Epithelial cell of esophagus (primary cell): ENCODE measurements around the gene PARN.

Source experiments
- DNase-seq: peaks from one replicate; pipeline ENCODE4 v3.0.0; 2010; ENCODE audit warnings: low read depth
- H3K4me3 ChIP-seq: 2 replicates; pipeline ENCODE4 v1.5.1; 2011; ENCODE audit warnings: mild to moderate bottlenecking, low read length, control low read depth
- TF ChIP-seq, protein P1 (sequence below): IDR thresholded peaks from 2 replicates; pipeline ENCODE4 v1.5.1; 2011; ENCODE audit warnings: low read depth, mild to moderate bottlenecking, low read length, control low read depth, inconsistent platforms; ENCODE audit not compliant: insufficient read depth; ENCODE audit errors: missing control alignments

The PARN gene

DNA sequence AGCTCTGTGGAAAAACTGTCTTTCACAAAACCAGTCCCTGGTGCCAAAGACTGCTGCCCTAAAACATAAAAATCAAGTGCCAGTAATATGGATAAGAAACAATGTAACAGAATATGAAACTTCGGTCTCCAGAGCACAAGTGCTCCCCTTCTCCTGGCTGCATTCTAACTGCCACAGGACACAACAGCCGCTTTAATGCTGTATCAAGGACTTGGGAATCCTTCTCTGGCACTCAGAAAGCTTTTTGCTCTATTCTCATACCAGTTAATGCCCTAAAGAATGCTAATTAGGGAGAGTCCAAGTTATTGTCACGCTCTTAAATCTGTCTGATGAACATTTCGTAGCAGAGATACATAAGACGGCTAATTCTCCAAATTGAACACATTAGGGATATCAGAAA, 90.9 kb downstream of the PARN start:
- no peak overlapping the region for H3K4me3 ChIP-seq
- no peak for DNase-seq
- TF ChIP-seq, protein P1, sequence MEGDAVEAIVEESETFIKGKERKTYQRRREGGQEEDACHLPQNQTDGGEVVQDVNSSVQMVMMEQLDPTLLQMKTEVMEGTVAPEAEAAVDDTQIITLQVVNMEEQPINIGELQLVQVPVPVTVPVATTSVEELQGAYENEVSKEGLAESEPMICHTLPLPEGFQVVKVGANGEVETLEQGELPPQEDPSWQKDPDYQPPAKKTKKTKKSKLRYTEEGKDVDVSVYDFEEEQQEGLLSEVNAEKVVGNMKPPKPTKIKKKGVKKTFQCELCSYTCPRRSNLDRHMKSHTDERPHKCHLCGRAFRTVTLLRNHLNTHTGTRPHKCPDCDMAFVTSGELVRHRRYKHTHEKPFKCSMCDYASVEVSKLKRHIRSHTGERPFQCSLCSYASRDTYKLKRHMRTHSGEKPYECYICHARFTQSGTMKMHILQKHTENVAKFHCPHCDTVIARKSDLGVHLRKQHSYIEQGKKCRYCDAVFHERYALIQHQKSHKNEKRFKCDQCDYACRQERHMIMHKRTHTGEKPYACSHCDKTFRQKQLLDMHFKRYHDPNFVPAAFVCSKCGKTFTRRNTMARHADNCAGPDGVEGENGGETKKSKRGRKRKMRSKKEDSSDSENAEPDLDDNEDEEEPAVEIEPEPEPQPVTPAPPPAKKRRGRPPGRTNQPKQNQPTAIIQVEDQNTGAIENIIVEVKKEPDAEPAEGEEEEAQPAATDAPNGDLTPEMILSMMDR = no peak

DNA sequence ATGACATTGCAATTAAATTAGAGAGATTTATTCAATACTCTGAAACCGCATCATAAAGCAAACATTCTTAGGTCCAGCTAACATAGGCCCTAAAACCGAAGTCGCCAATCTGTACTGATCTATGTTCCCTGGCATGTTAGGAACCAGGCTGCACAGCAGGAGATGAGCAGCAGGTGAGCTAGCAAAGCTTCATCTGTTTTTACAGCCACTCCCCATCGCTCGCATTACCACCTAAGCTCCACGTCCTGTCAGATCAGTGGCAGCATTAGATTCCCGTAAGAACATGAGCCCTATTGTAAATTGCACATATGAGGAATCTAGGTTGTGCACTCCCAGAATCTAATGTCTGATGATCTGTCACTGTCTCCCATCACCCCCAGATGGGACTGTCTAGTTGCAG, 91.5 kb downstream of the PARN start:
- H3K4me3 ChIP-seq = no peak overlapping the region
- TF ChIP-seq, protein P1 = no peak
- DNase-seq = no peak

GRCh38 chr16:14531613-14532012, 98.4 kb downstream of the PARN start:
- TF ChIP-seq, protein P1 = no peak
- no peak overlapping the region for H3K4me3 ChIP-seq
- no peak for DNase-seq

DNA sequence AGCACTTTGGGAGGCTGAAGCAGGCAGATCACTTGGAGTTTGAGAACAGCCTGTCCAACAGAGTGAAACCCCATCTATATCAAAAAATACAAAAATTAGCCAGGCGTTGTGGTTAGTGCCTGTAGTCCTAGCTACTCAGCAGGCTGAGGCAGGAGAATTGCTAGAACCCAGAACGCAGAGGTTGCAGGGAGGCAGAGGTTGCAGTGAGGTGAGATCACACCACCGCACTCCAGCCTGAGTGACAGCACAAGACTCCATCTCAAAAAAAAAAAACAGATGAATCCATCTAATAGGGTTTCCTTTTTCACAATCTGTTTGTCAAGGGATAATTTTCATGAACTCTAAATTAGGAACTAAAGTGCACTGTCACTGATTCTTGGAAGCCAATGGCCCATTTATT, 99.0 kb downstream of the PARN start:
- H3K4me3 ChIP-seq = no peak overlapping the region
- TF ChIP-seq, protein P1 = no peak
- no peak for DNase-seq

GRCh38 chr16:14530046-14530445, 100.0 kb downstream of the PARN start:
- TF ChIP-seq, protein P1 = no peak
- no peak for DNase-seq

DNA sequence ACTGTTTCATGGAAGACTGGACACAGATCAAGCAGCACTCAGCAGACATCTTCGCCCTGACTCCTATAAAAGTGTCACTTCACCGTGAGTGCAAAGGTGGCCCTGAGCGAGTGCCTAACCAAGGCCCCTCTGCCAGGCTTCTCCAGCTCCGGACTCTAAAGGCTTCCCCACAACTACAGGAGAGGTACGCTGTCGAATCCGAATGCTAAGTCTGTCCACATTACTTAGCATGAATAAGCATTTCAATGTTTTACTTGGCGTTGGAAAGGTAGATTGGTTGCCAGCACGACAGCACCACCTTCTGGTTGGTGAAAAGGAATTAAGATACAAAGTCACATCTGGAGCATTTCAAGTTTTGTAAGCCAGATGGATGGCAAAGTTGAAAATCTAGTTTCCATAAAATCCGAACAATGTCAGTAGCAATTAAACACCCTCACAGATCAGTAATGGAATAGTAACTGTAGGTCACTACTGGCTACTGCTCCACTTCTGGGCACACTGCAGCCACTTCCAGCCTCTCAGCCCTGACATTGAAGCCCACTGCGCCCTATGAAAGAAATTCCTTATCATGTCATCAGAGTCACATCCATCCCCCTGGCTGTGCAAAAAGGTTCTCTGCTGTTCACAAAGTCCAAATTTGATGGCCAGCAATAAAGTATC, 100.9 kb downstream of the PARN start:
- no peak overlapping the region for H3K4me3 ChIP-seq
- peak; percentile 92 for DNase-seq

More at GRCh38 chr16:14530046-14530445, 100.0 kb downstream of the PARN start:
- H3K4me3 ChIP-seq = no peak overlapping the region

DNA sequence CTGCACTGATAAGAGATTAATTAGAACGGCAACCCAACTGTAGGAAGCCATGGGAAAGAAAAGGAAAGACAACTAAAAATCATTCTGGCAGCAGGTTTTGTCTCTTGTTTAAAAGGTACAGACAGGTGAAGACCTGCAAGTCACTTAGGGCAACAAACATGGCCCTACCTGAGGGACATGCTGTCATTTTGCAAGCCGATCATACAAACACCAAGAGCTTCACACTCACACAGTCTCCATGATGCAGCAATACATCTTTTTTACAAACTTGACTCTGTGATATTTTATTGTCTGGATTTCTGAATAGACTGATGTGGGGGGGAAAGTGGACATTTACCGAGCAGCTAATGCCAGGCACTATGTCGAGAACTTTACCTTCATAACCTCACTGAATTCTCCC, 101.8 kb downstream of the PARN start:
- TF ChIP-seq, protein P1 = no peak
- H3K4me3 ChIP-seq = no peak overlapping the region
- no peak for DNase-seq

More for the DNA sequence above, 100.9 kb downstream of the PARN start:
- TF ChIP-seq, protein P1 = peak; percentile 80
